Endodermal cell (in vitro differentiated cells): ENCODE measurements around the gene GFPT2. TPM values are rescaled to one million over a fixed set of nuclear protein-coding genes. Genes with fewer than 3 reads are reported as not detected.

ENCODE experiments used
- DNase-seq: peaks from one replicate; pipeline ENCODE4 v3.0.0-alpha.2; 2017
- H3K27ac ChIP-seq: 2 replicates; pipeline ENCODE4 v1.5.1; 2013; ENCODE audit warnings: mild to moderate bottlenecking, low read depth, low read length, moderate library complexity
- H3K27me3 ChIP-seq: 2 replicates; pipeline ENCODE4 v1.6.1; 2013; ENCODE audit warnings: mild to moderate bottlenecking, low read length, moderate library complexity; ENCODE audit not compliant: insufficient read depth, control insufficient read depth, poor library complexity, severe bottlenecking
- H3K36me3 ChIP-seq: 2 replicates; pipeline ENCODE4 v1.7.0; 2013; ENCODE audit warnings: mild to moderate bottlenecking, low read length, moderate library complexity; ENCODE audit not compliant: control insufficient read depth, insufficient read depth
- H3K4me1 ChIP-seq: one replicate; pipeline ENCODE4 v1.7.0; 2013; ENCODE audit warnings: low read length; ENCODE audit not compliant: control insufficient read depth, insufficient read depth
- H3K4me3 ChIP-seq: 2 replicates; pipeline ENCODE4 v1.5.1; 2013; ENCODE audit warnings: mild to moderate bottlenecking, low read length, moderate library complexity
- H3K9ac ChIP-seq: 2 replicates; pipeline ENCODE4 v1.6.1; 2013; ENCODE audit warnings: mild to moderate bottlenecking, low read length, moderate library complexity; ENCODE audit not compliant: poor library complexity, severe bottlenecking; ENCODE audit errors: extremely low read depth
- H3K9me3 ChIP-seq: 2 replicates; pipeline ENCODE4 v1.6.1; 2013; ENCODE audit warnings: mild to moderate bottlenecking, low read length, moderate library complexity; ENCODE audit not compliant: control insufficient read depth
- H3K27ac Mint-ChIP-seq: 2 replicates; pipeline ENCODE4 v1.8.0; 2020; ENCODE audit warnings: mixed read lengths
- H3K27me3 Mint-ChIP-seq: 2 replicates; pipeline ENCODE4 v1.8.0; 2021; ENCODE audit warnings: mild to moderate bottlenecking, mixed read lengths; ENCODE audit not compliant: insufficient read depth
- H3K36me3 Mint-ChIP-seq: 2 replicates; pipeline ENCODE4 v1.8.0; 2020; ENCODE audit warnings: low read depth, mixed read lengths
- H3K4me1 Mint-ChIP-seq: 2 replicates; pipeline ENCODE4 v1.8.0; 2020; ENCODE audit warnings: mixed read lengths
- H3K4me3 Mint-ChIP-seq: 2 replicates; pipeline ENCODE4 v1.8.0; 2020; ENCODE audit warnings: mild to moderate bottlenecking, moderate library complexity, mixed read lengths
- H3K9me3 Mint-ChIP-seq: 2 replicates; pipeline ENCODE4 v1.8.0; 2020; ENCODE audit warnings: mild to moderate bottlenecking, mixed read lengths
- CTCF ChIP-seq: fragments of 200-600 bp; sonication (generic); conservative IDR thresholded peaks from 2 replicates; pipeline ENCODE4 v1.5.0; 2021; ENCODE audit warnings: antibody characterized with exemption, mild to moderate bottlenecking
- WGBS, 2 experiments: methylation state at CpG; one replicate each; pipeline versions ENCODE4 v1.1.5 to v1.1.7; 2013; ENCODE audit warnings: missing lambda C conversion rate in 2 of 2, mixed read lengths in 1 of 2; ENCODE audit not compliant: insufficient coverage in 1 of 2, insufficient read length in 1 of 2; 5-methylcytosine and 5-hydroxymethylcytosine counted together
- total RNA-seq, 2 donors: library from RNA; stranded (reverse); fragmentation: NEBNext Ultra II Directional in 1 of 2; extraction: Animal tissue kit (Norgen Biotek cat#: 25700) in 1 of 2; gene quantifications; 2 replicates in 1 of 2; 3 replicates in 1 of 2; pipeline ENCODE4 v1.2.1, GENCODE V29; 2021

GFPT2 gene
- total RNA-seq, 2 donors from 2014 or later, result 19.5 to 37.3 TPM

- DNase-seq, result peak; percentile 58
- Histone ChIP-seq H3K36me3 (no peaks in the 10 kb centered on the region), H3K9me3 (no peaks in the 10 kb centered on the region), H3K4me1 (no peaks in the 10 kb centered on the region), H3K4me3 (no peak overlapping the region), H3K27me3 (no peaks in the 10 kb centered on the region), H3K27ac (no peak overlapping the region), H3K9ac (no peak overlapping the region)
- Mint-ChIP-seq H3K4me3 (no peak overlapping the region), H3K27ac (no peak overlapping the region), H3K36me3 (no peaks in the 10 kb centered on the region), H3K4me1 (peaks cover 8% of the 10 kb centered on the region), H3K9me3 (no peaks in the 10 kb centered on the region), H3K27me3 (no peaks in the 10 kb centered on the region)
- WGBS, 2 experiments, result 93 to 96% methylated on average over 7 to 15 of the region's 15 CpGs
- TF ChIP-seq CTCF, result peak; percentile 50
Measured at GRCh38 chr5:180390441-180391190, 37.5 kb upstream of the GFPT2 start.

GRCh38 chr5:180389252-180390101, 36.3 kb upstream of the GFPT2 start:
- Mint-ChIP-seq H3K36me3 (no peaks in the 10 kb centered on the region), H3K9me3 (no peaks in the 10 kb centered on the region), H3K4me1 (peaks cover 8% of the 10 kb centered on the region), H3K27ac (no peak overlapping the region), H3K27me3 (no peaks in the 10 kb centered on the region), H3K4me3 (no peak overlapping the region)
- 83 to 85% methylated on average over 23 to 39 of the region's 39 CpGs for WGBS, 2 experiments
- H3K4me3 ChIP-seq, result no peak overlapping the region
- no peak overlapping the region for H3K9ac ChIP-seq
- H3K27ac ChIP-seq, result no peak overlapping the region
- TF ChIP-seq CTCF, result no peak
- H3K27me3 ChIP-seq, result no peaks in the 10 kb centered on the region
- no peaks in the 10 kb centered on the region for H3K4me1 ChIP-seq
- no peaks in the 10 kb centered on the region for H3K9me3 ChIP-seq
- no peaks in the 10 kb centered on the region for H3K36me3 ChIP-seq
- peak; percentile 65 for DNase-seq

- no peak overlapping the region for H3K9ac ChIP-seq
- TF ChIP-seq CTCF, result no peak
- H3K4me1 ChIP-seq, result no peaks in the 10 kb centered on the region
- no peaks in the 10 kb centered on the region for H3K9me3 ChIP-seq
- DNase-seq, result peak; percentile 10
- Mint-ChIP-seq H3K36me3 (no peaks in the 10 kb centered on the region), H3K27ac (no peak overlapping the region), H3K9me3 (no peaks in the 10 kb centered on the region), H3K27me3 (no peaks in the 10 kb centered on the region), H3K4me3 (no peak overlapping the region), H3K4me1 (peaks cover 8% of the 10 kb centered on the region)
- H3K4me3 ChIP-seq, result no peak overlapping the region
- no peak overlapping the region for H3K27ac ChIP-seq
- no peaks in the 10 kb centered on the region for H3K36me3 ChIP-seq
- 97 to 100% methylated on average over 3 to 6 of the region's 6 CpGs for WGBS, 2 experiments
- H3K27me3 ChIP-seq, result no peaks in the 10 kb centered on the region
Measured at GRCh38 chr5:180387798-180388197, 34.7 kb upstream of the GFPT2 start.
